Loucy (cell line): ENCODE data around the gene KDR.

Source experiments
- H2AFZ ChIP-seq: fragments of 200-600 bp; sonication (generic); 2 replicates; pipeline ENCODE4 v1.6.0; 2016; ENCODE audit warnings: antibody characterized with exemption, mild to moderate bottlenecking, low read length, moderate library complexity
- H3F3A ChIP-seq: fragments of 200-600 bp; 2 replicates; pipeline ENCODE4 v1.6.0; 2016; ENCODE audit warnings: antibody characterized with exemption, low read depth, mild to moderate bottlenecking
- H3K27me3 ChIP-seq: fragments of 200-600 bp; sonication (generic); 2 replicates; pipeline ENCODE4 v1.6.1; 2014; ENCODE audit warnings: low read length, mild to moderate bottlenecking; ENCODE audit not compliant: insufficient read depth, poor library complexity, severe bottlenecking
- H3K36me3 ChIP-seq: fragments of 200-600 bp; sonication (generic); 2 replicates; pipeline ENCODE4 v1.6.1; 2016; ENCODE audit warnings: low read length; ENCODE audit not compliant: insufficient read depth
- H3K4me1 ChIP-seq: fragments of 200-600 bp; sonication (generic); 2 replicates; pipeline ENCODE4 v1.5.1; 2014; ENCODE audit warnings: low read length, mild to moderate bottlenecking; ENCODE audit not compliant: insufficient read depth, poor library complexity, severe bottlenecking
- H3K4me2 ChIP-seq: fragments of 200-600 bp; sonication (generic); 2 replicates; pipeline ENCODE4 v1.6.0; 2014; ENCODE audit warnings: antibody characterized with exemption, low read length, low read depth, mild to moderate bottlenecking; ENCODE audit not compliant: poor library complexity, severe bottlenecking
- H3K4me3 ChIP-seq: fragments of 200-600 bp; sonication (generic); 2 replicates; pipeline ENCODE4 v1.5.1; 2014; ENCODE audit warnings: low read length, mild to moderate bottlenecking, mixed read lengths; ENCODE audit not compliant: poor library complexity, severe bottlenecking
- H3K79me2 ChIP-seq: fragments of 200-600 bp; sonication (generic); 2 replicates; pipeline ENCODE4 v1.6.1; 2014; ENCODE audit warnings: low read length; ENCODE audit not compliant: insufficient read depth
- H3K9ac ChIP-seq: fragments of 200-600 bp; sonication (generic); 2 replicates; pipeline ENCODE4 v1.6.0; 2014; ENCODE audit warnings: mild to moderate bottlenecking, low read depth, low read length, moderate library complexity; ENCODE audit not compliant: poor library complexity, severe bottlenecking
- H3K9me2 ChIP-seq: fragments of 200-600 bp; sonication (generic); replicated peaks from 2 replicates; pipeline ENCODE4 v1.6.1; 2016; ENCODE audit warnings: low read depth, low read length, mixed read lengths
- H3K9me3 ChIP-seq: fragments of 200-600 bp; sonication (generic); 2 replicates; pipeline ENCODE4 v1.6.1; 2014; ENCODE audit warnings: mild to moderate bottlenecking, antibody characterized with exemption, low read length, low read depth; ENCODE audit not compliant: insufficient read depth
- H4K20me1 ChIP-seq: fragments of 200-600 bp; sonication (generic); 2 replicates; pipeline ENCODE4 v1.6.0; 2014; ENCODE audit warnings: antibody characterized with exemption, low read length, mild to moderate bottlenecking; ENCODE audit not compliant: insufficient read depth, poor library complexity, severe bottlenecking
- CTCF ChIP-seq: fragments of 200-600 bp; sonication (generic); conservative IDR thresholded peaks from 2 replicates; pipeline ENCODE4 v1.5.1; 2014; ENCODE audit warnings: mild to moderate bottlenecking, antibody characterized with exemption, low read length
- EZH2phosphoT487 ChIP-seq: fragments of 200-600 bp; IDR thresholded peaks from 2 replicates; pipeline ENCODE4 v1.6.1; 2018; ENCODE audit warnings: antibody characterized with exemption, mild to moderate bottlenecking, moderate library complexity, borderline replicate concordance

The KDR gene

GRCh38 chr4:55079451-55080173 lies 45.8 kb downstream of the KDR start:
- no peaks in the 10 kb centered on the region for H3K79me2 ChIP-seq
- H3K4me3 ChIP-seq, result no peak overlapping the region
- no peak overlapping the region for H3K9ac ChIP-seq
- no peaks in the 10 kb centered on the region for H3F3A ChIP-seq
- no peaks in the 10 kb centered on the region for H3K9me2 ChIP-seq
- H3K4me1 ChIP-seq, result peaks cover 7% of the 10 kb centered on the region
- no peak overlapping the region for H3K4me2 ChIP-seq
- no peaks in the 10 kb centered on the region for H4K20me1 ChIP-seq
- no peaks in the 10 kb centered on the region for H3K36me3 ChIP-seq
- no peak overlapping the region for H2AFZ ChIP-seq
- TF ChIP-seq CTCF (no peak), EZH2phosphoT487 (no peak)
- H3K9me3 ChIP-seq, result no peaks in the 10 kb centered on the region
- no peaks in the 10 kb centered on the region for H3K27me3 ChIP-seq

- Histone ChIP-seq H3K4me1 (peaks cover 7% of the 10 kb centered on the region), H3F3A (no peaks in the 10 kb centered on the region), H3K9me3 (no peaks in the 10 kb centered on the region), H3K79me2 (no peaks in the 10 kb centered on the region), H3K9ac (no peak overlapping the region), H3K4me2 (no peak overlapping the region), H3K36me3 (no peaks in the 10 kb centered on the region), H3K9me2 (no peaks in the 10 kb centered on the region), H4K20me1 (no peaks in the 10 kb centered on the region), H3K27me3 (no peaks in the 10 kb centered on the region), H3K4me3 (no peak overlapping the region), H2AFZ (no peak overlapping the region)
- TF ChIP-seq CTCF (no peak), EZH2phosphoT487 (no peak)
Observed at GRCh38 chr4:55078987-55079386, 46.4 kb downstream of the KDR start.

- H3K4me2 ChIP-seq, result no peak overlapping the region
- H3K79me2 ChIP-seq, result no peaks in the 10 kb centered on the region
- H3K27me3 ChIP-seq, result no peaks in the 10 kb centered on the region
- no peak overlapping the region for H3K9ac ChIP-seq
- peaks cover 7% of the 10 kb centered on the region for H3K4me1 ChIP-seq
- H2AFZ ChIP-seq, result no peak overlapping the region
- TF ChIP-seq EZH2phosphoT487 (no peak), CTCF (no peak)
- no peaks in the 10 kb centered on the region for H4K20me1 ChIP-seq
- no peaks in the 10 kb centered on the region for H3F3A ChIP-seq
- H3K9me2 ChIP-seq, result no peaks in the 10 kb centered on the region
- no peaks in the 10 kb centered on the region for H3K36me3 ChIP-seq
- H3K4me3 ChIP-seq, result no peak overlapping the region
- H3K9me3 ChIP-seq, result no peaks in the 10 kb centered on the region
Observed at GRCh38 chr4:55077577-55077976, 47.8 kb downstream of the KDR start.
